T-cell (primary cell): ENCODE data around the gene PTPMT1. TPM values are rescaled to one million over a fixed set of nuclear protein-coding genes. Genes with fewer than 3 reads are reported as not detected.
"Not testable (repeated sequence)": the region's sequence is repeated elsewhere in the genome, so short reads cannot be mapped to it uniquely, and the experiment has no call there.

Experiments
- ATAC-seq, 4 experiments: fragments of 200-7000 bp in 3 of 4; fragments of 150-1000 bp in 1 of 4; cut with Tn5 transposase; replicated peaks in 1 of 4; 1 replicate in 3 of 4; 2 replicates in 1 of 4; pipeline ENCODE4 v1.10.0; 2021; ENCODE audit warnings: moderate library complexity in 3 of 4, mild to moderate bottlenecking in 2 of 4, moderate number of reproducible peaks in 1 of 4
- CTCF ChIA-PET, 2 donors: fragments of 300-600 bp; sonication (Branson Sonifier 250); formaldehyde crosslinking; loops; one replicate each; lab custom pipeline; 2022; ENCODE audit warnings: antibody characterized with exemption in 2 of 2; lab: Charles Lee
- POLR2A ChIA-PET, 2 donors: fragments of 300-600 bp; sonication (Branson Sonifier 250); formaldehyde crosslinking; loops; one replicate each; lab custom pipeline; 2022; ENCODE audit warnings: antibody characterized with exemption in 2 of 2; lab: Charles Lee
- DNase-seq, 35 experiments: peaks; one replicate each; pipeline versions ENCODE4 v3.0.0 to v3.0.0-alpha.2; 2013 to 2023
- H3K27ac ChIP-seq: one replicate; pipeline ENCODE4 v1.5.1; 2013; ENCODE audit warnings: low read length
- H3K27me3 ChIP-seq, 2 experiments: replicated peaks in 1 of 2; 1 replicate in 1 of 2; 2 replicates in 1 of 2; pipeline versions ENCODE4 v1.6.1 to v1.7.0; 2013; ENCODE audit warnings: low read length in 1 of 2, mixed read lengths in 1 of 2; ENCODE audit not compliant: control insufficient read depth in 2 of 2, insufficient read depth in 2 of 2; ENCODE audit errors: extremely low read depth in 1 of 2
- H3K36me3 ChIP-seq, 2 donors: 1 replicate in 1 of 2; 2 replicates in 1 of 2; pipeline versions ENCODE4 v1.6.1 to v1.7.0; 2013; ENCODE audit warnings: low read length in 1 of 2; ENCODE audit not compliant: control insufficient read depth in 2 of 2, insufficient read depth in 1 of 2; ENCODE audit errors: extremely low read depth in 1 of 2
- H3K4me1 ChIP-seq, 2 experiments: 1 replicate in 1 of 2; 2 replicates in 1 of 2; pipeline versions ENCODE4 v1.6.1 to v1.7.0; 2013; ENCODE audit warnings: low read length in 2 of 2, mixed read lengths in 1 of 2; ENCODE audit not compliant: insufficient read depth in 2 of 2, control insufficient read depth in 1 of 2; ENCODE audit errors: extremely low read depth in 1 of 2
- H3K4me3 ChIP-seq, 2 donors: 1 replicate in 1 of 2; 2 replicates in 1 of 2; pipeline versions ENCODE4 v1.5.1 to v1.7.0; 2013; ENCODE audit warnings: mild to moderate bottlenecking in 2 of 2, low read length in 1 of 2, moderate library complexity in 1 of 2; ENCODE audit not compliant: control insufficient read depth in 1 of 2; ENCODE audit errors: extremely low read depth in 1 of 2
- H3K9me3 ChIP-seq: 2 replicates; pipeline ENCODE4 v1.7.0; 2013
- H3K27ac Mint-ChIP-seq, 2 donors: one replicate each; pipeline ENCODE4 v1.8.0; 2020 to 2021; ENCODE audit warnings: mild to moderate bottlenecking in 2 of 2, mixed read lengths in 2 of 2
- H3K27me3 Mint-ChIP-seq, 2 donors: one replicate each; pipeline ENCODE4 v1.8.0; 2021 to 2022; ENCODE audit warnings: mixed read lengths in 2 of 2
- H3K36me3 Mint-ChIP-seq: one replicate; pipeline ENCODE4 v1.8.0; 2021; ENCODE audit warnings: mixed read lengths
- H3K4me1 Mint-ChIP-seq, 3 donors: one replicate each; pipeline ENCODE4 v1.8.0; 2020 to 2022; ENCODE audit warnings: mixed read lengths in 3 of 3, mild to moderate bottlenecking in 1 of 3
- H3K4me3 Mint-ChIP-seq, 3 donors: one replicate each; pipeline ENCODE4 v1.8.0; 2020 to 2022; ENCODE audit warnings: mild to moderate bottlenecking in 3 of 3, mixed read lengths in 3 of 3, moderate library complexity in 3 of 3
- H3K9me3 Mint-ChIP-seq, 3 donors: one replicate each; pipeline ENCODE4 v1.8.0; 2020 to 2022; ENCODE audit warnings: mixed read lengths in 3 of 3
- WGBS: methylation state at CpG from one replicate; pipeline ENCODE4 v1.1.5; 2013; ENCODE audit warnings: missing lambda C conversion rate; ENCODE audit not compliant: insufficient coverage; 5-methylcytosine and 5-hydroxymethylcytosine counted together
- total RNA-seq, 35 experiments: library from RNA in 6 of 35; stranded (reverse) in 6 of 35; fragments of 120-200 nt in 1 of 35; gene quantifications; one replicate each; pipeline versions ENCODE4 v1.2.1 to v1.2.4 and lab custom pipeline; 2013 to 2026

Gene PTPMT1
- total RNA-seq, 5 donors from 2014 or later (not counting 1 experiment from before 2014, with no cell fraction given), result 14.9 to 25.3 (median 25.0) TPM

DNA sequence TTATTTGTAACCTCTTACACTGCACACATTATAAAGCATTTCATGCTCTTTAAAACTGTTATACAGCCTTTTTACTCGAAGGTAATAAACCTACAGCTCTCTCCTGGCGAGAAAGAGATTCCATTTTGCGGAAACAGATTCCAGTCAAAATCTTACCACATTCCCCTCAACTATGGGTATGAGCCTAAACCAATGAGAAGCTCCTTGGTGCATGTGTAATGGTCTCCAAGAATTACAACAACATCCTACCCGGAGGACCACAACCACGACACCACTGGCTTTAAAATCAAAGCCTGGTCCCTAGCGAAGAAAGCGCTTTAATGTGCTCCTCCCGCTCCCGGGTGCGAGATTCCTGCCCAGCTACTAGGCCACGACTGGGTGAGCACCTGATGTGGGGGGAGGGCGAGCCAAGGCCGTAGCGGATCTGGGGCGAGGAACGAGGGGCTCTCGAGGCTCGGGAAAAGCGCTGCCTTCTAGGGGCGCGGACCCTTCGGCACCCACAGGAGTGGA lies 13.3 kb upstream of the PTPMT1 start:
- Histone ChIP-seq H3K4me1 (peaks cover 18 to 31% of the 10 kb centered on the region in 2 experiments), H3K27ac (peak overlapping the region; percentile 77), H3K27me3 (no peaks in the 10 kb centered on the region), H3K9me3 (no peaks in the 10 kb centered on the region), H3K4me3 (peak overlapping the region; percentile 86 to 94), H3K36me3 (peaks cover 2 to 4% of the 10 kb centered on the region in 2 donors)
- H3K27me3 Mint-ChIP-seq, result no peaks in the 10 kb centered on the region
- H3K4me1 Mint-ChIP-seq, result peaks cover 50 to 56% (median 50%) of the 10 kb centered on the region in 3 donors
- no peaks in the 10 kb centered on the region for H3K9me3 Mint-ChIP-seq
- under 1% methylated on average over 17 of the region's 22 CpGs for WGBS
- DNase-seq, result peak in 4 of 35 experiments; percentile 9 to 32 (median 12)
- peak overlapping the region; percentile 92 to 94 for H3K27ac Mint-ChIP-seq
- CTCF ChIA-PET, result interaction anchor here (0.5 to 1.8 kb wide), 7 partner anchors 11 to 127 kb away, joined by 3 to 9 read pairs (median 5); partner anchors contain the start of genes KBTBD4 (in 1 of the 2) and NDUFS3 (in 1 of the 2)
- POLR2A ChIA-PET, result interaction anchor here (0.6 to 0.7 kb wide), 3 partner anchors 26 to 196 kb away, joined by 4 to 6 read pairs (median 4); no protein-coding TSS in a partner anchor
- H3K4me3 Mint-ChIP-seq, result peak overlapping the region; percentile 95 to 98 (median 96)
- peaks cover 13% of the 10 kb centered on the region for H3K36me3 Mint-ChIP-seq
- no peak for ATAC-seq

DNA sequence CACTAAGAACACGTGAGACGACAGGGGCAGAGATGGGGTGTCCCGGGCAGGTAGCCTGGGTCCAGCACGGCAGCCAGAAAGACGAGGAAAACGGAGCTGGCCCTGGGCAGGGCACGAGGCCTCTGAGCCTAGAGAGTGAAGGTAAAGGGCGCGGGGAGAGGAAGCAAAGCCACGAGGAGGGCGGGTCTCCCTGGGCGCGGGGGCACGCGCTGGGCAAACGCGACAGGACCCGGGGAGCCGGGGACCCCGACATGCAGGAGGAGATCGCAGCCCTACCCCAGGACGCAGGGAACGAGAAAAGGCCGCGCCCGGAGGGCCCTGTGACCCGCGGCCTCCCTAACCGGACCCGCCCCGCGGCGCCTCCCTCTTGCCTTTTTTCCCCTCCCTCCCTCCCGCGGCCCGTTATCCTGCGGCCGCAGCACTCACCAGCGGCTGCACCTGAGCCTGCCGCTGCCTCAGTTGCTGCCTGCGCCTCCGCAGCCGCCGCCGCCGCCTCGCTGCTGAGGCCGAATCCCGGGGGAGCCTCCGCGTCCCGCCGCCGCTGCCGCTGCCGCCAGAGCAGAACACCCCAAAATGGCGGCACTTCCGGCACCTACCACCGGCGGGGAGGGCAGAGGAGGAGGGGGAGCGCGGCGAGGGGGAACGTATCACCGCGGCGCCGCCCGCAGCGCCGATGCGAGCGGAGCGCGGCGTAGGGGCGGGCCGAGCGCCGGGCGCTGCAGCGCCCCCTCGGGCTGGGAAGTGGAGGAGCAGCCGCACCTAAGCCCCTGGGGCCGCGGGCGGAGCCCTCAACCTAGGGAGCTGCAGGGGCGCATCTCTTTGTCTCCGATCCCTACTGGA lies 12.6 kb upstream of the PTPMT1 start, which contains the start of gene CELF1:
CELF1 (minus strand) TSS at position 567 of the 840 bp plus-strand sequence. CDS start 53,609 bp downstream, outside the sequence.
- ChIA-PET POLR2A (interaction anchor here in 1 of 2 donors (0.7 kb wide), 1 partner anchor 25 kb away, joined by 6 read pairs; no protein-coding TSS in a partner anchor), CTCF (interaction anchor here (0.5 to 1.8 kb wide), 10 partner anchors 12 to 64 kb away, joined by 3 to 6 read pairs (median 4); partner anchors contain the start of genes KBTBD4 (in 1 of the 2), NDUFS3 (in 1 of the 2) and PTPMT1 (in 1 of the 2))
- peaks cover 47 to 52% (median 47%) of the 10 kb centered on the region in 3 donors for H3K4me1 Mint-ChIP-seq
- Histone ChIP-seq H3K4me3 (peak within 1 kb of the TSS; percentile 86 to 94), H3K4me1 (peaks cover 17 to 27% of the 10 kb centered on the region in 2 experiments), H3K36me3 (peaks cover 0 to 4% of the 10 kb centered on the region in 2 donors), H3K27ac (peak within 1 kb of the TSS; percentile 77), H3K9me3 (no peaks in the 10 kb centered on the region), H3K27me3 (no peaks in the 10 kb centered on the region)
- H3K4me3 Mint-ChIP-seq, result peak within 1 kb of the TSS; percentile 95 to 98 (median 96)
- peak within 1 kb of the TSS; percentile 92 to 94 for H3K27ac Mint-ChIP-seq
- ATAC-seq (peak; percentile 95 to 98 (median 96)), DNase-seq (peak; percentile 82 to 96 (median 91))
- no peaks in the 10 kb centered on the region for H3K9me3 Mint-ChIP-seq
- H3K27me3 Mint-ChIP-seq, result no peaks in the 10 kb centered on the region
- WGBS, result under 1% methylated on average over 76 of the region's 89 CpGs
- peaks cover 13% of the 10 kb centered on the region for H3K36me3 Mint-ChIP-seq

DNA sequence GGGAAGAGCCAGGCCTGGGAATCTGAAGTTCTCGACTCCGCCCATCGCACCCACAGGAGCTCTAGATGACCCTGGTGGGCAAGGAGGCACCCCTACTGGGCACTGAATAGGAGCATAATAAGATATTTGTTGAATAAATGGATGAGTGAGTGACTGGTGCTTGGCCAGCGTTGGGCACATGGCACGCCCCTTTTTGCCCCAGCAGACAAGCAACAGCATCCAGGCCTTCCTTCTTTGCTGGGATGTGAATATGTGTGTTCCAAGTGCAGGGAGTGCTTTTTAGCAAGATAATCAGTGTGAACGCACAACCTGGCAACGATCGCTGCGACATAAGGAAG lies 12.0 kb upstream of the PTPMT1 start:
- ATAC-seq, result peak; percentile 3 to 30 (median 6)
- peaks cover 0 to 4% of the 10 kb centered on the region in 2 donors for H3K36me3 ChIP-seq
- peaks cover 17 to 27% of the 10 kb centered on the region in 2 experiments for H3K4me1 ChIP-seq
- H3K27me3 Mint-ChIP-seq, result no peaks in the 10 kb centered on the region
- WGBS, result 0% methylated on average over 5 of the region's 9 CpGs
- H3K36me3 Mint-ChIP-seq, result peaks cover 9% of the 10 kb centered on the region
- peak overlapping the region; percentile 84 to 90 for H3K27ac Mint-ChIP-seq
- H3K4me1 Mint-ChIP-seq, result peaks cover 41 to 46% (median 41%) of the 10 kb centered on the region in 3 donors
- ChIA-PET CTCF (interaction anchor here (0.6 to 1.3 kb wide), 8 partner anchors 11 to 65 kb away, joined by 3 to 5 read pairs (median 4); partner anchors contain the start of gene PTPMT1 (in 1 of the 2)), POLR2A (no interaction called here)
- peak overlapping the region; percentile 45 for H3K27ac ChIP-seq
- no peak for DNase-seq
- peak overlapping the region; percentile 74 to 98 (median 75) for H3K4me3 Mint-ChIP-seq
- no peaks in the 10 kb centered on the region for H3K27me3 ChIP-seq
- H3K9me3 Mint-ChIP-seq, result no peaks in the 10 kb centered on the region
- H3K9me3 ChIP-seq, result no peaks in the 10 kb centered on the region
- peak overlapping the region; percentile 7 to 41 for H3K4me3 ChIP-seq

DNA sequence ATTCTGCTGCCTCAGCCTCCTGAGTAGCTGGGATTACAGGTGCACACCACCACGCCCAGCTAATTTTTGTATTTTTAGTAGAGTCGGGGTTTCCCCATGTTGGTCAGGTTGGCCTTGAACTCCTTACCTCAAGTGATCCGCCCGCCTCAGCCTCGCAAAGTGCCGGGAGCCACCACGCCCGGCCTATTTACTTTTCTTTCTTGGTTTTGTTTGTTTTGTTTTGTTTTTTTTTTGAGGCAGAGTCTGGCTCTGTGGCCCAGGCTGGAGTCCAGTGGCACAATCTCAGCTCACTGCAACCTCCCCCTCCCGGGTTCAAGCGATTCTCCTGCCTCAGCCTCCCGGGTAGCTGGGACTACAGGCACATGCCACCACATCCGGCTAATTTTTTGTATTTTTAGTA lies 8.4 kb upstream of the PTPMT1 start:
- H3K9me3 ChIP-seq, H3K27me3 ChIP-seq, CTCF ChIA-PET, ATAC-seq, H3K36me3 Mint-ChIP-seq, H3K27ac Mint-ChIP-seq, H3K4me3 ChIP-seq, H3K9me3 Mint-ChIP-seq, H3K36me3 ChIP-seq, H3K27ac ChIP-seq, H3K4me3 Mint-ChIP-seq, H3K27me3 Mint-ChIP-seq, DNase-seq, POLR2A ChIA-PET: not testable (repeated sequence)
- H3K4me1 Mint-ChIP-seq, result peaks cover 9 to 12% (median 12%) of the 10 kb centered on the region in 3 donors
- 90% methylated on average over 3 of the region's 12 CpGs for WGBS
- peaks cover 4 to 10% of the 10 kb centered on the region in 2 experiments for H3K4me1 ChIP-seq

DNA sequence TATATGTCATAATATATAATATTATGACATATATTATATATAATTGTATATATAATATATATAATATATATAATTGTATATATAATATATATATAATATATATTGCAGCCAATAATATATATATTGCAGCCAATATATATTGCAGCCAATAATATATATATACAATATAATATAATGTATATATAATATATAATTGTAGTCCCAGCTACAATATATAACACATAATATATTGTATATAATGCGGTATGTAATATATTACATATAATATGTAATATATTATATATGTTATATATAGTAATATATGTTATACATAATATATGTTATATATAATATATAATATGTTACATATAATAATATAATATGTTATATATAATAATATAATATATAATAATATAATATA lies 6.7 kb upstream of the PTPMT1 start:
- H3K27me3 Mint-ChIP-seq, result no peaks in the 10 kb centered on the region
- Histone ChIP-seq H3K27me3 (no peaks in the 10 kb centered on the region), H3K36me3 (no peaks in the 10 kb centered on the region), H3K9me3 (no peaks in the 10 kb centered on the region), H3K4me3 (no peak overlapping the region), H3K4me1 (peaks cover 0 to 1% of the 10 kb centered on the region in 2 experiments), H3K27ac (no peak overlapping the region)
- H3K9me3 Mint-ChIP-seq, result no peaks in the 10 kb centered on the region
- no peak overlapping the region for H3K4me3 Mint-ChIP-seq
- CTCF ChIA-PET, result no interaction called here
- no peak for DNase-seq
- H3K36me3 Mint-ChIP-seq, result no peaks in the 10 kb centered on the region
- no peak overlapping the region for H3K27ac Mint-ChIP-seq
- H3K4me1 Mint-ChIP-seq, result peaks cover 0 to 6% (median 3%) of the 10 kb centered on the region in 3 donors
- no CpG with 5 or more reads among the region's 1 CpG for WGBS
- POLR2A ChIA-PET, result no interaction called here
- no peak for ATAC-seq

DNA sequence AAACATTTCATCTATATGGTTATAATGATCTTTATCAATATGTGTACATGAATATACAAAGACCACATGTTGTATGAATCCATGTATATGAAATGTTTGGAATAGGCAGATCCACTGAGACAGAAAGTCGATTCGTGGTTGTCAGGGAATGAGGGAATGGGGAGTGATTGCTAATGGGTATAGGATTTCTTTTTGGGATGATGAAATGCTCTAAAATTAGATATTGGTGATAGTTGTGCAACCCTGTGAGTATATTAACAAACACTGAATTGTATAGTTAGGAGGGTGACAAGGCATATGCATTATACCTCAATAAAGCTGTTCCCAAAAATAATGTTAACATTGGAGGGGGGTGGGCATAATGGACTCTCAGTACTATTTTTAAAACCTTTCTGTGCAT lies 5.0 kb upstream of the PTPMT1 start:
- Histone ChIP-seq H3K4me1 (peaks cover 2 to 12% of the 10 kb centered on the region in 2 experiments), H3K27me3 (no peaks in the 10 kb centered on the region), H3K36me3 (no peaks in the 10 kb centered on the region), H3K9me3 (no peaks in the 10 kb centered on the region), H3K27ac (no peak overlapping the region), H3K4me3 (no peak overlapping the region)
- H3K27ac Mint-ChIP-seq, result no peak overlapping the region
- POLR2A ChIA-PET, result interaction anchor here in 1 of 2 donors (0.5 kb wide), 1 partner anchor 305 kb away, joined by 6 read pairs; no protein-coding TSS in a partner anchor
- H3K4me1 Mint-ChIP-seq, result peaks cover 0 to 12% (median 6%) of the 10 kb centered on the region in 3 donors
- 100% methylated on average over 2 of the region's 2 CpGs for WGBS
- DNase-seq (no peak), ATAC-seq (no peak)
- no peak overlapping the region for H3K4me3 Mint-ChIP-seq
- H3K27me3 Mint-ChIP-seq, result no peaks in the 10 kb centered on the region
- CTCF ChIA-PET, result interaction anchor here in 1 of 2 donors (0.5 to 0.6 kb wide), 2 partner anchors 15 to 305 kb away, joined by 3 read pairs; no protein-coding TSS in a partner anchor
- H3K9me3 Mint-ChIP-seq, result no peaks in the 10 kb centered on the region
- H3K36me3 Mint-ChIP-seq, result no peaks in the 10 kb centered on the region
